A549 (cell line): ENCODE results near the gene ENPP4. TPM values are rescaled to one million over a fixed set of nuclear protein-coding genes. Genes with fewer than 3 reads are reported as not detected.
A peak's percentile ranks its signal among the peaks of the same experiment; 100 is the strongest.
"Not testable (repeated sequence)": the region's sequence is repeated elsewhere in the genome, so short reads cannot be mapped to it uniquely, and the experiment has no call there.

Experiments used
- ATAC-seq, 2 experiments: fragments of 200-7000 bp in 1 of 2; fragments of >200 bp in 1 of 2; cut with Nextera tagmentation in 1 of 2; cut with Tn5 transposase in 1 of 2; 3 replicates each; pipeline versions ENCODE4 v1.8.0 to v1.9.1; 2018 to 2020; ENCODE audit warnings: mild to moderate bottlenecking in 1 of 2, moderate library complexity in 1 of 2
- CTCF ChIA-PET: fragments of 300-600 bp; sonication (Branson Sonifier 250); formaldehyde crosslinking; extraction: SDS; loops from one replicate; lab custom pipeline; 2021; ENCODE audit warnings: antibody characterized with exemption, inconsistent platforms; lab: Yijun Ruan, JAX
- POLR2A ChIA-PET: fragments of 350-600 bp; formaldehyde crosslinking; extraction: SDS; loops from one replicate; lab custom pipeline; 2021; ENCODE audit warnings: antibody characterized with exemption, inconsistent platforms; lab: Yijun Ruan, JAX
- DNase-seq, 2 experiments: peaks; one replicate each; pipeline versions ENCODE4 v3.0.0 to v3.0.0-alpha.2; 2011 to 2016; ENCODE audit warnings: low read depth in 1 of 2, low spot score in 1 of 2
- FAIRE-seq: peaks from 2 replicates; lab custom pipeline; 2011; peaks lifted over from hg19 to GRCh38; lab: Jason Lieb, UNC
- H3K27ac ChIP-seq, 2 experiments: fragments of >200 bp; sonication (Bioruptor Twin); formaldehyde crosslinking; 3 replicates each; pipeline ENCODE4 v1.5.1; 2016 to 2017
- H3K4me1 ChIP-seq: fragments of >200 bp; sonication (Bioruptor Twin); formaldehyde crosslinking; 3 replicates; pipeline ENCODE4 v1.6.1; 2016
- H3K4me2 ChIP-seq: fragments of >200 bp; sonication (Bioruptor Twin); formaldehyde crosslinking; 3 replicates; pipeline ENCODE4 v1.6.1; 2016
- H3K4me3 ChIP-seq: fragments of >200 bp; sonication (Bioruptor Twin); formaldehyde crosslinking; 3 replicates; pipeline ENCODE4 v1.5.1; 2016
- H3K9me3 ChIP-seq: fragments of >200 bp; sonication (Bioruptor Twin); formaldehyde crosslinking; 3 replicates; pipeline ENCODE4 v1.6.1; 2016
- CHD4 ChIP-seq: fragments of 200-600 bp; sonication (generic); IDR thresholded peaks from 2 replicates; pipeline ENCODE4 v1.6.1; 2016; ENCODE audit warnings: antibody characterized with exemption, mild to moderate bottlenecking, borderline replicate concordance
- ESRRA ChIP-seq: fragments of 150-350 bp; IDR thresholded peaks from 2 replicates; pipeline ENCODE4 v1.6.1; 2014; ENCODE audit warnings: mild to moderate bottlenecking, low read length, borderline replicate concordance
- FOSB ChIP-seq: fragments of 250-450 bp; sonication (Bioruptor Pico); IDR thresholded peaks from 2 replicates; pipeline ENCODE4 v1.5.0; 2020; ENCODE audit warnings: mild to moderate bottlenecking, moderate library complexity
- GATA3 ChIP-seq: IDR thresholded peaks from 2 replicates; pipeline ENCODE4 v1.6.1; 2012; ENCODE audit warnings: borderline replicate concordance
- HDAC2 ChIP-seq: fragments of 200-600 bp; sonication (generic); IDR thresholded peaks from 2 replicates; pipeline ENCODE4 v1.6.1; 2016
- JUN ChIP-seq, 2 experiments: fragments of >200 bp; sonication (Bioruptor Twin); formaldehyde crosslinking; IDR thresholded peaks; 2 replicates in 1 of 2; 3 replicates in 1 of 2; pipeline ENCODE4 v1.6.1; 2016 to 2017
- KDM5A ChIP-seq: fragments of 200-600 bp; sonication (generic); IDR thresholded peaks from 2 replicates; pipeline ENCODE4 v1.6.1; 2016; ENCODE audit warnings: antibody characterized with exemption, mild to moderate bottlenecking
- MAZ ChIP-seq: fragments of 150-350 bp; IDR thresholded peaks from 2 replicates; pipeline ENCODE4 v1.6.1; 2014; ENCODE audit warnings: antibody characterized with exemption, low read depth, low read length, borderline replicate concordance
- POLR2A ChIP-seq: IDR thresholded peaks from 2 replicates; pipeline ENCODE4 v1.6.1; 2012; ENCODE audit warnings: mild to moderate bottlenecking, low read length
- SMC3 ChIP-seq: fragments of >200 bp; sonication (Bioruptor Twin); formaldehyde crosslinking; IDR thresholded peaks from 3 replicates; pipeline ENCODE4 v1.6.1; 2018; ENCODE audit warnings: inconsistent platforms
- ZNF302 ChIP-seq: fragments of 250-450 bp; sonication (Bioruptor Pico); IDR thresholded peaks from 2 replicates; pipeline ENCODE4 v1.9.0; 2021; ENCODE audit warnings: inconsistent platforms, mild to moderate bottlenecking, moderate library complexity
- WGBS: methylation state at CpG from one replicate; pipeline ENCODE4 v1.1.6; 2017; ENCODE audit errors: missing lambda C conversion rate; 5-methylcytosine and 5-hydroxymethylcytosine counted together
- polyA minus RNA-seq: library from RNA; depleted of rRNA, polyadenylated mRNA; stranded (reverse); fragments of >200 nt; gene quantifications from 2 replicates; pipeline ENCODE4 v1.2.3, GENCODE V29; 2011; rRNA and poly(A)+ RNA removed
- polyA plus RNA-seq, 4 experiments: library from polyadenylated mRNA; depleted of rRNA in 3 of 4; stranded (reverse); fragments of >200 nt; fragmentation: RNase III in 1 of 4; extraction: RNeasy Plus Mini Kit Qiagen cat#74134 plus additional on column Dnase treatment in 1 of 4; gene quantifications; 2 replicates in 3 of 4; 3 replicates in 1 of 4; pipeline ENCODE4 v1.2.3, GENCODE V29; 2011 to 2017
- TF ChIP-seq, protein P1 (sequence below): fragments of 200-600 bp; sonication (generic); IDR thresholded peaks from 2 replicates; pipeline ENCODE4 v1.6.1; 2016; ENCODE audit warnings: antibody characterized with exemption, mild to moderate bottlenecking, moderate library complexity
- TF ChIP-seq, protein P2 (sequence below): fragments of 250-450 bp; sonication (Bioruptor Pico); IDR thresholded peaks from 2 replicates; pipeline ENCODE4 v1.5.0; 2021; ENCODE audit warnings: mild to moderate bottlenecking, moderate library complexity, borderline replicate concordance
- TF ChIP-seq, protein P3 (sequence below): fragments of >200 bp; sonication (Bioruptor Twin); formaldehyde crosslinking; IDR thresholded peaks from 3 replicates; pipeline ENCODE4 v1.6.1; 2016
- TF ChIP-seq, protein P4 (sequence below): IDR thresholded peaks from 2 replicates; pipeline ENCODE4 v1.6.1; 2012; ENCODE audit warnings: low read depth, borderline replicate concordance
- TF ChIP-seq, protein P5 (sequence below): fragments of >200 bp; sonication (Bioruptor Twin); formaldehyde crosslinking; IDR thresholded peaks from 3 replicates; pipeline ENCODE4 v1.5.1; 2016

ENPP4 gene, protein sequence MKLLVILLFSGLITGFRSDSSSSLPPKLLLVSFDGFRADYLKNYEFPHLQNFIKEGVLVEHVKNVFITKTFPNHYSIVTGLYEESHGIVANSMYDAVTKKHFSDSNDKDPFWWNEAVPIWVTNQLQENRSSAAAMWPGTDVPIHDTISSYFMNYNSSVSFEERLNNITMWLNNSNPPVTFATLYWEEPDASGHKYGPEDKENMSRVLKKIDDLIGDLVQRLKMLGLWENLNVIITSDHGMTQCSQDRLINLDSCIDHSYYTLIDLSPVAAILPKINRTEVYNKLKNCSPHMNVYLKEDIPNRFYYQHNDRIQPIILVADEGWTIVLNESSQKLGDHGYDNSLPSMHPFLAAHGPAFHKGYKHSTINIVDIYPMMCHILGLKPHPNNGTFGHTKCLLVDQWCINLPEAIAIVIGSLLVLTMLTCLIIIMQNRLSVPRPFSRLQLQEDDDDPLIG
- polyA plus RNA-seq (2011; rRNA removed) (0.81 and 1.0 TPM in 2 replicates), polyA plus RNA-seq (2017; fragmentation: RNase III; extraction: RNeasy Plus Mini Kit Qiagen cat#74134 plus additional on column Dnase treatment) (0.55 to 0.65 TPM (median 0.58 TPM) in 3 replicates), polyA minus RNA-seq (0.33 and 0.39 TPM in 2 replicates)
- 0.08 and 0.13 TPM in 2 replicates for polyA plus RNA-seq (2012; cell fraction: cytosol; rRNA removed)
- polyA plus RNA-seq (2012; cell fraction: nucleus; rRNA removed), result 0.05 and 0.11 TPM in 2 replicates

DNA sequence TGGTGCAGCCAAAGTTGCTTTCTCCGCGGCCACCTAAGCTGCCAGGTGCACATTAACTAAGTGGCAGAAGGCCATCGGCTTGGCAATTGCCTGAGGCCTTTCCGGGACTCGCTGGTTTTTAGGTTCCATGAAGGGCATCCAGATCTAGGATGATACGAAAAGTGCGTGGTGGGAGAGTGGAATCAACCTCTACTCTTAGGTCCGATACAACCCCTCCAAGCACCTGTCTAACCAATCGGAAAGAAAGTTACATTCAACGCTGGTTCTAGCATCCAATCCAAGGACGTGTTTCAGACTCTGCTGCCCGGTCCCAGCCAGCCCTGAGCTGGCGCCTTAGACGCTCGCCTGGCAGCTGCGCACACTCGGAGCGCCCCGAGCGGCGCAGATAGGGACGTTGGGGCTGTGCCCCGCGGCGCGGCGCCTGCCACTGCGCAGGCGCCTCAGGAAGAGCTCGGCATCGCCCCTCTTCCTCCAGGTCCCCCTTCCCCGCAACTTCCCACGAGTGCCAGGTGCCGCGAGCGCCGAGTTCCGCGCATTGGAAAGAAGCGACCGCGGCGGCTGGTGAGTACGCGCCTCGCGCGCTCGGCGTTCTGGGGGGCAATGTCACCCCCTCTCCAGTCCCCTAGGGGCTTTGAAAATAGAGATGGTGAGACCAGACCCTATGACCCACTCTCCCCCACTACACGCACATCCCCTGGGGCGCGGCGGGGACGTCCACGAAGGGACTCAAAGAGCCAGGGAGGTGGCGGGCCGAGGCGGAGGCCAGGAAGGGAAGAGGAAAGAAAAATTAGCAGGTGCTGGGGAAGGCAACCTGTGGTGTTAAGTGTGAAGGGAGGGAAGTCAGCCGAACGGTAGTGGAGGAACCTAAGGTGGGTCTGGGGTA lies at the start of gene ENPP4:
Gene ENPP4 (plus strand): TSS at position 361 of the 883 bp plus-strand sequence. CDS start 9,595 bp downstream, outside the sequence.
- CTCF ChIA-PET, result no interaction called here

DNA sequence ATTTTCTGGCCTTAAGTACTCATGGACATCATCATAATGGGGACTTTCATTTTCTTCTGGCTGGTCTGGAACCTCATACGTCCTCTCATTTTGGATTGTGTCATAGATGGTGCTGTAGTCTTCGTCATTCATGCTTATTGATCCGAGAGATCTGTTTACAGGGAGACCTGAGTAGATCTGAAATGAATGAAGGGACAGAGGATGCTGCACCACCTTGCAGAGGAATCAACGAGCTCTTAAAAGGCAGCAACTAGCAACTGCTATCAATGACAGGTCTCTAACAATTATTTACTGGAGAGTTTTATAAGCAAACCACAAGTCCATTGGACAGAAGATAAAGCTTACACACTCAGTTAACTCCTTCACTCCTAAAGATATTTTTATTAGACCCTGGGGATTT lies 49.7 kb upstream of the ENPP4 start:
- Histone ChIP-seq H3K4me2 (no peak overlapping the region), H3K27ac (no peak overlapping the region), H3K9me3 (no peaks in the 10 kb centered on the region), H3K4me1 (no peaks in the 10 kb centered on the region), H3K4me3 (no peak overlapping the region)
- TF ChIP-seq KDM5A, result no peak
- no peak for TF ChIP-seq POLR2A
- TF ChIP-seq, protein P1, sequence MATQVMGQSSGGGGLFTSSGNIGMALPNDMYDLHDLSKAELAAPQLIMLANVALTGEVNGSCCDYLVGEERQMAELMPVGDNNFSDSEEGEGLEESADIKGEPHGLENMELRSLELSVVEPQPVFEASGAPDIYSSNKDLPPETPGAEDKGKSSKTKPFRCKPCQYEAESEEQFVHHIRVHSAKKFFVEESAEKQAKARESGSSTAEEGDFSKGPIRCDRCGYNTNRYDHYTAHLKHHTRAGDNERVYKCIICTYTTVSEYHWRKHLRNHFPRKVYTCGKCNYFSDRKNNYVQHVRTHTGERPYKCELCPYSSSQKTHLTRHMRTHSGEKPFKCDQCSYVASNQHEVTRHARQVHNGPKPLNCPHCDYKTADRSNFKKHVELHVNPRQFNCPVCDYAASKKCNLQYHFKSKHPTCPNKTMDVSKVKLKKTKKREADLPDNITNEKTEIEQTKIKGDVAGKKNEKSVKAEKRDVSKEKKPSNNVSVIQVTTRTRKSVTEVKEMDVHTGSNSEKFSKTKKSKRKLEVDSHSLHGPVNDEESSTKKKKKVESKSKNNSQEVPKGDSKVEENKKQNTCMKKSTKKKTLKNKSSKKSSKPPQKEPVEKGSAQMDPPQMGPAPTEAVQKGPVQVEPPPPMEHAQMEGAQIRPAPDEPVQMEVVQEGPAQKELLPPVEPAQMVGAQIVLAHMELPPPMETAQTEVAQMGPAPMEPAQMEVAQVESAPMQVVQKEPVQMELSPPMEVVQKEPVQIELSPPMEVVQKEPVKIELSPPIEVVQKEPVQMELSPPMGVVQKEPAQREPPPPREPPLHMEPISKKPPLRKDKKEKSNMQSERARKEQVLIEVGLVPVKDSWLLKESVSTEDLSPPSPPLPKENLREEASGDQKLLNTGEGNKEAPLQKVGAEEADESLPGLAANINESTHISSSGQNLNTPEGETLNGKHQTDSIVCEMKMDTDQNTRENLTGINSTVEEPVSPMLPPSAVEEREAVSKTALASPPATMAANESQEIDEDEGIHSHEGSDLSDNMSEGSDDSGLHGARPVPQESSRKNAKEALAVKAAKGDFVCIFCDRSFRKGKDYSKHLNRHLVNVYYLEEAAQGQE, result no peak
- no peak for TF ChIP-seq MAZ
- TF ChIP-seq ESRRA, result no peak
- TF ChIP-seq, protein P2, sequence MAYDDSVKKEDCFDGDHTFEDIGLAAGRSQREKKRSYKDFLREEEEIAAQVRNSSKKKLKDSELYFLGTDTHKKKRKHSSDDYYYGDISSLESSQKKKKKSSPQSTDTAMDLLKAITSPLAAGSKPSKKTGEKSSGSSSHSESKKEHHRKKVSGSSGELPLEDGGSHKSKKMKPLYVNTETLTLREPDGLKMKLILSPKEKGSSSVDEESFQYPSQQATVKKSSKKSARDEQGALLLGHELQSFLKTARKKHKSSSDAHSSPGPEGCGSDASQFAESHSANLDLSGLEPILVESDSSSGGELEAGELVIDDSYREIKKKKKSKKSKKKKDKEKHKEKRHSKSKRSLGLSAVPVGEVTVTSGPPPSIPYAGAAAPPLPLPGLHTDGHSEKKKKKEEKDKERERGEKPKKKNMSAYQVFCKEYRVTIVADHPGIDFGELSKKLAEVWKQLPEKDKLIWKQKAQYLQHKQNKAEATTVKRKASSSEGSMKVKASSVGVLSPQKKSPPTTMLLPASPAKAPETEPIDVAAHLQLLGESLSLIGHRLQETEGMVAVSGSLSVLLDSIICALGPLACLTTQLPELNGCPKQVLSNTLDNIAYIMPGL (CRISPR knock-in tag), result no peak
- no peak for TF ChIP-seq GATA3
- TF ChIP-seq SMC3, result no peak
- TF ChIP-seq FOSB, result no peak
- no peak for TF ChIP-seq HDAC2
- no peak for TF ChIP-seq ZNF302 (CRISPR knock-in tag)
- TF ChIP-seq, protein P3, sequence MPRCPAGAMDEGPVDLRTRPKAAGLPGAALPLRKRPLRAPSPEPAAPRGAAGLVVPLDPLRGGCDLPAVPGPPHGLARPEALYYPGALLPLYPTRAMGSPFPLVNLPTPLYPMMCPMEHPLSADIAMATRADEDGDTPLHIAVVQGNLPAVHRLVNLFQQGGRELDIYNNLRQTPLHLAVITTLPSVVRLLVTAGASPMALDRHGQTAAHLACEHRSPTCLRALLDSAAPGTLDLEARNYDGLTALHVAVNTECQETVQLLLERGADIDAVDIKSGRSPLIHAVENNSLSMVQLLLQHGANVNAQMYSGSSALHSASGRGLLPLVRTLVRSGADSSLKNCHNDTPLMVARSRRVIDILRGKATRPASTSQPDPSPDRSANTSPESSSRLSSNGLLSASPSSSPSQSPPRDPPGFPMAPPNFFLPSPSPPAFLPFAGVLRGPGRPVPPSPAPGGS, result no peak
- TF ChIP-seq, protein P4, sequence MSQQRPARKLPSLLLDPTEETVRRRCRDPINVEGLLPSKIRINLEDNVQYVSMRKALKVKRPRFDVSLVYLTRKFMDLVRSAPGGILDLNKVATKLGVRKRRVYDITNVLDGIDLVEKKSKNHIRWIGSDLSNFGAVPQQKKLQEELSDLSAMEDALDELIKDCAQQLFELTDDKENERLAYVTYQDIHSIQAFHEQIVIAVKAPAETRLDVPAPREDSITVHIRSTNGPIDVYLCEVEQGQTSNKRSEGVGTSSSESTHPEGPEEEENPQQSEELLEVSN, result no peak
- TF ChIP-seq, protein P5, sequence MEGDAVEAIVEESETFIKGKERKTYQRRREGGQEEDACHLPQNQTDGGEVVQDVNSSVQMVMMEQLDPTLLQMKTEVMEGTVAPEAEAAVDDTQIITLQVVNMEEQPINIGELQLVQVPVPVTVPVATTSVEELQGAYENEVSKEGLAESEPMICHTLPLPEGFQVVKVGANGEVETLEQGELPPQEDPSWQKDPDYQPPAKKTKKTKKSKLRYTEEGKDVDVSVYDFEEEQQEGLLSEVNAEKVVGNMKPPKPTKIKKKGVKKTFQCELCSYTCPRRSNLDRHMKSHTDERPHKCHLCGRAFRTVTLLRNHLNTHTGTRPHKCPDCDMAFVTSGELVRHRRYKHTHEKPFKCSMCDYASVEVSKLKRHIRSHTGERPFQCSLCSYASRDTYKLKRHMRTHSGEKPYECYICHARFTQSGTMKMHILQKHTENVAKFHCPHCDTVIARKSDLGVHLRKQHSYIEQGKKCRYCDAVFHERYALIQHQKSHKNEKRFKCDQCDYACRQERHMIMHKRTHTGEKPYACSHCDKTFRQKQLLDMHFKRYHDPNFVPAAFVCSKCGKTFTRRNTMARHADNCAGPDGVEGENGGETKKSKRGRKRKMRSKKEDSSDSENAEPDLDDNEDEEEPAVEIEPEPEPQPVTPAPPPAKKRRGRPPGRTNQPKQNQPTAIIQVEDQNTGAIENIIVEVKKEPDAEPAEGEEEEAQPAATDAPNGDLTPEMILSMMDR, result no peak
- TF ChIP-seq JUN (IDR thresholded peaks at IDR 0.05), result no peak
- CTCF ChIA-PET, result no interaction called here
- ATAC-seq (no peak), FAIRE-seq (no peak), DNase-seq (no peak)
- 11% methylated on average over 4 of the region's 4 CpGs for WGBS
- POLR2A ChIA-PET, result no interaction called here

More for the DNA sequence above, at the start of gene ENPP4:
- H3K9me3 ChIP-seq, result no peaks in the 10 kb centered on the region
- 7% methylated on average over 27 of the region's 61 CpGs for WGBS
- ATAC-seq (peak; percentile 100), DNase-seq (peak; percentile 73 to 91), FAIRE-seq (no peak)
- H3K4me1 ChIP-seq, result no peaks in the 10 kb centered on the region
- peak within 1 kb of the TSS; percentile 10 to 61; a peak in 4 of 6 replicates for H3K27ac ChIP-seq
- TF ChIP-seq CHD4 (no peak), HDAC2 (0 out of 2 replicates have a peak, but pooled peaks have one; percentile 36), SMC3 (no peak)
- H3K4me2 ChIP-seq, result peak within 1 kb of the TSS; percentile 80
- POLR2A ChIA-PET, result interaction anchor here (0.6 kb wide), 1 partner anchor 292 kb away, joined by 3 read pairs; no protein-coding TSS in a partner anchor
- peak within 1 kb of the TSS; percentile 44 for H3K4me3 ChIP-seq

DNA sequence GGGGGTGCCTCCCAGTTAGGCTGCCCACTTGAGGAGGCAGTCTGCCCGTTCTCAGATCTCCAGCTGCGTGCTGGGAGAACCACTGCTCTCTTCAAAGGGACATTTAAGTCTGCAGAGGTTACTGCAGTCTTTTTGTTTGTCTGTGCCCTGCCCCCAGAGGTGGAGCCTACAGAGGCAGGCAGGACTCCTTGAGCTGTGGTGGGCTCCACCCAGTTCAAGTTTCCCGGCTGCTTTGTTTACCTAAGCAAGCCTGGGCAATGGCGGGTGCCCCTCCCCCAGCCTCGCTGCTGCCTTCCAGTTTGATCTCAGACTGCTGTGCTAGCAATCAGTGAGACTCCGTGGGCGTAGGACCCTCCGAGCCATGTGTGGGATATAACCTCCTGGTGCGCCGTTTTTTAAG lies 44.1 kb upstream of the ENPP4 start:
- H3K27ac ChIP-seq, ATAC-seq, H3K4me2 ChIP-seq, H3K4me1 ChIP-seq, H3K4me3 ChIP-seq, CTCF ChIA-PET, FAIRE-seq, DNase-seq, H3K9me3 ChIP-seq, POLR2A ChIA-PET: not testable (repeated sequence)
- WGBS, result 0% methylated on average over 2 of the region's 10 CpGs
